ENCODE data around the gene NCAPH2. TPM values are rescaled to one million over a fixed set of nuclear protein-coding genes. Genes with fewer than 3 reads are reported as not detected.

Gene NCAPH2
- total RNA-seq, 1 experiment from 2014 or later = 39.8 TPM

GRCh38 chr22:50548040-50548920, 40.3 kb downstream of the NCAPH2 start:
- CTCF ChIA-PET = no interaction called here

GRCh38 chr22:50548921-50549790, 41.1 kb downstream of the NCAPH2 start:
- no peak for TF ChIP-seq CTCF (IDR thresholded peaks at IDR 0.05; ENCODE audit: unreplicated experiment)
- intact Hi-C loops (cut with micrococcal nuclease) = no loop called here
- no peaks in the 10 kb centered on the region for H3K27me3 Mint-ChIP-seq (ENCODE audit: insufficient read depth, unreplicated experiment)
- CTCF ChIA-PET = interaction anchor here (2.0 kb wide), 1 partner anchor 10 kb away, joined by 5 read pairs; no protein-coding TSS in a partner anchor
- H3K27ac Mint-ChIP-seq (ENCODE audit: low read depth, unreplicated experiment) = no peak overlapping the region
- H3K4me1 Mint-ChIP-seq (ENCODE audit: insufficient read depth, unreplicated experiment) = peaks cover 7% of the 10 kb centered on the region
- no TSS peak for BruUV-seq (replicated peaks)
- no peaks in the 10 kb centered on the region for H3K36me3 Mint-ChIP-seq (ENCODE audit: insufficient read depth, unreplicated experiment)
- POLR2A ChIA-PET = interaction anchor here (0.8 to 1.0 kb wide), 2 partner anchors 11 to 15 kb away, joined by 3 to 5 read pairs; no protein-coding TSS in a partner anchor
- H3K4me3 Mint-ChIP-seq (ENCODE audit: unreplicated experiment) = no peak overlapping the region
- no peaks in the 10 kb centered on the region for H3K9me3 Mint-ChIP-seq (ENCODE audit: unreplicated experiment)
- no peak for DNase-seq (ENCODE audit: unreplicated experiment)

More at GRCh38 chr22:50548040-50548920, 40.3 kb downstream of the NCAPH2 start:
- intact Hi-C loops (cut with micrococcal nuclease) = no loop called here
- Mint-ChIP-seq H3K27me3 (ENCODE audit: insufficient read depth, unreplicated experiment) (no peaks in the 10 kb centered on the region), H3K36me3 (ENCODE audit: insufficient read depth, unreplicated experiment) (no peaks in the 10 kb centered on the region), H3K4me1 (ENCODE audit: insufficient read depth, unreplicated experiment) (peaks cover 7% of the 10 kb centered on the region), H3K4me3 (ENCODE audit: unreplicated experiment) (no peak overlapping the region), H3K9me3 (ENCODE audit: unreplicated experiment) (no peaks in the 10 kb centered on the region), H3K27ac (ENCODE audit: low read depth, unreplicated experiment) (no peak overlapping the region)
- POLR2A ChIA-PET = interaction anchor here (0.6 to 0.7 kb wide), 2 partner anchors 17 to 32 kb away, joined by 3 read pairs; no protein-coding TSS in a partner anchor
- no peak for TF ChIP-seq CTCF (IDR thresholded peaks at IDR 0.05; ENCODE audit: unreplicated experiment)
- BruUV-seq (replicated peaks) = no TSS peak
- DNase-seq (ENCODE audit: unreplicated experiment) = no peak

GRCh38 chr22:50550395-50550794, 42.4 kb downstream of the NCAPH2 start:
- CTCF ChIA-PET = interaction anchor here (0.6 to 2.4 kb wide), 4 partner anchors 11 to 141 kb away, joined by 3 to 14 read pairs (median 5); partner anchors contain the start of gene SYCE3
- intact Hi-C loops (cut with micrococcal nuclease) = no loop called here

More at GRCh38 chr22:50550395-50550794, 42.4 kb downstream of the NCAPH2 start:
- BruUV-seq (replicated peaks) = no TSS peak
- no peaks in the 10 kb centered on the region for H3K4me1 Mint-ChIP-seq (ENCODE audit: insufficient read depth, unreplicated experiment)
- no peaks in the 10 kb centered on the region for H3K9me3 Mint-ChIP-seq (ENCODE audit: unreplicated experiment)
- POLR2A ChIA-PET = interaction anchor here (0.6 to 1.3 kb wide), 4 partner anchors 9 to 470 kb away, joined by 3 to 5 read pairs (median 3); no protein-coding TSS in a partner anchor
- DNase-seq (ENCODE audit: unreplicated experiment) = no peak
- no peak overlapping the region for H3K4me3 Mint-ChIP-seq (ENCODE audit: unreplicated experiment)
- H3K36me3 Mint-ChIP-seq (ENCODE audit: insufficient read depth, unreplicated experiment) = no peaks in the 10 kb centered on the region
- no peak for TF ChIP-seq CTCF (IDR thresholded peaks at IDR 0.05; ENCODE audit: unreplicated experiment)
- no peaks in the 10 kb centered on the region for H3K27me3 Mint-ChIP-seq (ENCODE audit: insufficient read depth, unreplicated experiment)
- no peak overlapping the region for H3K27ac Mint-ChIP-seq (ENCODE audit: low read depth, unreplicated experiment)

Measured in MCF 10A (cell line).